ENCODE measurements around the gene RBM17.

DNA sequence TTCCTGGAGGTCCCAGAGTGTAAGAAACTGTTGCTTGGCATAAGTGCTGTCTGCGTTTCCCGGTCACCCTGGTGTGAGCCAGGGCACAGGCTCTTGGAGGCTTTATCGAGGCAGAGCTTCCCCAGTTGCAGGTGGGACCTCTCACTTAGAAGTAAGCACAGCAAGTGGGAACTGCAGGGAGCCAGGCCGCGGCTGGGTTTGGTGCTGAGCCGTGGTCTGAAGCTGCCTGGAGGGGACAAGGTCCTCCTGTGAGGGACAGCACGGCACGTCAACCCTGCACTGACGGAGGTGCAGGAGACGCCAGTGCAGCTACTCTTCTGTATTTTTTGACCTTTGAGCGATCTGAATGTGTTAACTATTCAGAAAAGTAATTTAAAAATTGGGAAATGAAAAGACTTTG lies 58.1 kb downstream of the RBM17 start:
- TF ChIP-seq CTCF (IDR thresholded peaks at IDR 0.05) (no peak), POLR2A (IDR thresholded peaks at IDR 0.05) (no peak)

Measured in heart left ventricle (tissue), 13 donors.